ENCODE measurements around the gene RPTOR.

RPTOR gene

DNA sequence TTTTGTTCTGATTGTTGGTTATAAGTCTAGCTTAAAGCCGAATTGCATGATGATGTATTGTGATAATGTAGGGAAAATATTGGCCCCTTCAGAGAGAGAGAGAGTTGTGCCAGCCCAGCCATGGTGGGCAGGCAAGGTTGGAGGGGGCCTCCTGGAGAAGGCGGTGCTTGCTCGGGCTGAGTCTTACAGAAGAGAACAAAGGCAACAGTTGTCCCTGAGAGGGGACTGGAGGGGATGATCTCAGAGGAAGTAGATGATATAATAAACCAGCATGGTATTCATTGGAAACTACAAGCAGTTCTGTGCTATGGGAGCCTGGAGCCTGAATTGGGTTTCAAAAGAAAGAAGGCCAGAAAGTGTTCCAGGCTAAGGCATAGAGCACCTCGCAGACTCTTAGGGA, 173.8 kb downstream of the RPTOR start:
- TF ChIP-seq, protein P1, sequence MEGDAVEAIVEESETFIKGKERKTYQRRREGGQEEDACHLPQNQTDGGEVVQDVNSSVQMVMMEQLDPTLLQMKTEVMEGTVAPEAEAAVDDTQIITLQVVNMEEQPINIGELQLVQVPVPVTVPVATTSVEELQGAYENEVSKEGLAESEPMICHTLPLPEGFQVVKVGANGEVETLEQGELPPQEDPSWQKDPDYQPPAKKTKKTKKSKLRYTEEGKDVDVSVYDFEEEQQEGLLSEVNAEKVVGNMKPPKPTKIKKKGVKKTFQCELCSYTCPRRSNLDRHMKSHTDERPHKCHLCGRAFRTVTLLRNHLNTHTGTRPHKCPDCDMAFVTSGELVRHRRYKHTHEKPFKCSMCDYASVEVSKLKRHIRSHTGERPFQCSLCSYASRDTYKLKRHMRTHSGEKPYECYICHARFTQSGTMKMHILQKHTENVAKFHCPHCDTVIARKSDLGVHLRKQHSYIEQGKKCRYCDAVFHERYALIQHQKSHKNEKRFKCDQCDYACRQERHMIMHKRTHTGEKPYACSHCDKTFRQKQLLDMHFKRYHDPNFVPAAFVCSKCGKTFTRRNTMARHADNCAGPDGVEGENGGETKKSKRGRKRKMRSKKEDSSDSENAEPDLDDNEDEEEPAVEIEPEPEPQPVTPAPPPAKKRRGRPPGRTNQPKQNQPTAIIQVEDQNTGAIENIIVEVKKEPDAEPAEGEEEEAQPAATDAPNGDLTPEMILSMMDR (IDR thresholded peaks at IDR 0.05; ENCODE audit: control extremely low read depth, extremely low read depth, low read depth, missing control alignments): no peak
- CTCF ChIA-PET: no interaction called here
- POLR2A ChIA-PET: no interaction called here
- no peak for DNase-seq (ENCODE audit: extremely low spot score)

DNA sequence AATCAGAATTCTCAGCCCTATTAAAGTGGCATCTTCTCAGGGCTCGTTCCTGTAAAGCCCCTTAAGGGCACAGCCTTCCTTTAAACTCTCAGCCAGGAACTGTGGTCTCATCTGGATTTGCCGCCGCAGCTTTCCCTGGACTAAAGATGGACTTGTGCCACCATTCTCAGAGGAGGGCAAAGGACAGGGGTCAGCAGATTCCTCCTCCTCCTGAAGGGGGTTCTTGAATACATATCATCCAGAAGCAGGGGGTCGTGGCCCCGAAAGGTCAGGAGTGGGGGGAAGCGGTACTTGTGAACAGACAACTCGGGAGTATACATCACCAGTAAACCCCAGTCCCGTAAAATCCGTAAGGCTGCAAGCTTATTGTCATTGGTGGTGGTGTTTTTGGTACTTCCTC, 174.8 kb downstream of the RPTOR start:
- DNase-seq (ENCODE audit: extremely low spot score): no peak
- ChIA-PET POLR2A (no interaction called here), CTCF (no interaction called here)
- TF ChIP-seq, protein P1 (IDR thresholded peaks at IDR 0.05; ENCODE audit: control extremely low read depth, extremely low read depth, low read depth, missing control alignments): no peak

DNA sequence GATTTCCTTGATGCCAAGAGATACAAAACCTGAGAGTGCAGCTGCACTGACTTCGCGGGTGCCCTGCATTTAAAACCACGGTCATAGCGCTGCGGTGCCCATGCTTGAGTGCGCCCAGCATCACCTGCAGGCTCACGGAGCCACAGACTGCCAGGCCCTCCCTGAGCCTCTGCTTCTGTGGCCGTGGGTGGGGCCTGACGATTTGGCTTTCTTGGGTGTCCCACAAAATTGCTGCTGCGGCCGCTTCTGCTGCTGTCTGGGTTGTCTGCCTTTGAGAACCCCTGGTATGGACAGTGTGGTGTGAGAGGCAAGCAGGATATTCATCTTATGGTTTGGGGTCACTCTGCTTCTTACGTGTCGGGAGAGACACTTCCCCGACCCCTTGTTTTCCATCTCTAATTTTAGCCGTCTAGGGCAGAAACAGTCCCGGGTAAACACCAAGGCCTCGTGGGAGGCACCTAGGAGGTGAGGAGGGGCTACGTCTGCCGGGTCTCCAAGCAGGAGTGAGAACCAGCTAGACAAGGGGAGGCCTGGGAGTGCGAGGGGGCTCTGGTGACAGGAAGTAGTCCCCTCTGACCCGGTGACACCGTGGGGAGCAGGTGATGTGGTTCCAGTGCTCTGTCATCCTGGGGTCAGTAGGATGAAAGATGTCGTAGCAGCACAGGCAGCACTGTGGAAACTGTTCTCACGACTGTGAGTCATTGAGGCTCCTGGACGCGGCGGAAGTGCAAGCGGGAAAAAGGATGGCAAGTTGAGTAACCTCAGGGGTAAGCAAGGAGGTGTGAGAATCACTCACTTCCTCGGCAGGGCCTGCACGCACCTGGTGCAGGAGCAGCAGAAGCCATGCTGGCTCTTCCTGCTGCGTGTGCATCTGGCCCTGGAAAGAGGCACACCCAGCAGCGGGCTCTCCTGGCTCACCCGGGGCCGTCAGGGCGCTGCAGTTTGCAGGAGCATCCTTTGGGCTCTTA, 176.3 kb downstream of the RPTOR start:
- ChIA-PET POLR2A (no interaction called here), CTCF (no interaction called here)
- TF ChIP-seq, protein P1 (IDR thresholded peaks at IDR 0.05; ENCODE audit: control extremely low read depth, extremely low read depth, low read depth, missing control alignments): no peak
- DNase-seq (ENCODE audit: extremely low spot score): no peak

DNA sequence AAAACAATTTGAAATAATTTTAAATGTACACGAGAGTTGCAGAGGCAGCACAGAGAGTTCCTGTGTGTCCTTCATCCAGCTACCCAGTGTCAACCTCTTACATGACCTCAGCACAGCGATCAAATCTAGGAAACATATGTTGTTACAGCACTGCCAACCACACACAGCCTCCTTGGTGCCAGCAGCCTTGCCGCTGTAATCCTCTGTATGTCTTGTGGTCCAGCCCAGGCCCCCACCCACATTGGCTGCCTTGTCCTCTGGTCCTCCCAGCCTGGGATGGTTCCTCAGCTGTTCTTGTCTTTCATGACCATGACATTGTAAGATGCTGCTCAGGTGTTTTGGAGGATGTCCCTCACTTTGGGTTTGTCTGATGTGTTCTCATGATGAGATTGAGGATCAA, 178.0 kb downstream of the RPTOR start:
- POLR2A ChIA-PET: no interaction called here
- TF ChIP-seq, protein P1 (IDR thresholded peaks at IDR 0.05; ENCODE audit: control extremely low read depth, extremely low read depth, low read depth, missing control alignments): no peak
- CTCF ChIA-PET: no interaction called here
- DNase-seq (ENCODE audit: extremely low spot score): no peak

DNA sequence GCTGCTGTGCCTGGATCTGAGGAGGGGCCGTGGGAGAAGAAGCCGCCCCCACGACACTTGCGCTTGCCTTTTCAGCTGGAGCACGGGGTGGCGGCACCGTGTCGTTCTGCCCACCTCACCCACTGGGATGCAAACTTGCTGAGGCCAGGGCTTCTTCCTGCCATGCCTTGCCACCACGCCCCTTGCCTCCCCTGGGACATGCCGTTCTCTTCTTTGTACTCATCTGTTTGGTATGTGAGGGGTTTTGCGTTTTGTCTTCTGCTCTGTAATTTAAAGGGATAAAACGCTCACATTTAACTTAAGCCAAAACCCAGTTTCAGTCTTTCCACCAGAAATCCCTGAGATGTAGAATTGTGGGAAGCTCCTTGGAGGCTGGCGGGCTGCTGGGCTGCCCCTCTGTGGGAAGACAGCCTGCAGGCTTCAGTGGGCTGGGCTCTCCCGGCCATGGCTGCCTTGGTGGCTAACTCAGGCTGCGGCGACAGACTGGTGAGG, 180.2 kb downstream of the RPTOR start:
- POLR2A ChIA-PET: no interaction called here
- no peak for DNase-seq (ENCODE audit: extremely low spot score)
- TF ChIP-seq, protein P1 (IDR thresholded peaks at IDR 0.05; ENCODE audit: control extremely low read depth, extremely low read depth, low read depth, missing control alignments): no peak
- CTCF ChIA-PET: no interaction called here

DNA sequence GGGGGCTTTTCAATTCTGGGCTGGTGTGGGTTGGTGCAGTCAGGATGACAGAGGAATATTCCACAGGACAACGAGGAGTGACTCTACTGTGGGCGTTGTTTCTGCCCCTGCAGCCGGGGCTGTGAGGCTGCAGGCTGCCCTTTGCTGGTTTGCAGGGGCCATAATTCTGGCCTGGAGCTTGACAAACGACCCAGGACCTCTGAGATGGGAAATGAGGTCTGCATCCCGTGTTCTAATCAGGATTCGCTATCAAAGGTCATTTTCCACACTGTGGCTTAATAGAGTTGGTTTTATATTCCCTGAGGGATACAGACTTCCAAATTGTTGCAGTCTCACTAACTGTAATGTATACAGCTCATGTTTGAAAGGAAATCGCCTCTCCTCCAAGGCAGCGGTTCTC, 180.9 kb downstream of the RPTOR start:
- TF ChIP-seq, protein P1 (IDR thresholded peaks at IDR 0.05; ENCODE audit: control extremely low read depth, extremely low read depth, low read depth, missing control alignments): no peak
- DNase-seq (ENCODE audit: extremely low spot score): no peak
- CTCF ChIA-PET: no interaction called here
- POLR2A ChIA-PET: no interaction called here

Data from GM10248 (cell line).